H1 (cell line): Measurements from ENCODE around the gene ALPG. TPM values are rescaled to one million over a fixed set of nuclear protein-coding genes. Genes with fewer than 3 reads are reported as not detected.

Source experiments
- CTCF ChIA-PET: fragments of 300-600 bp; sonication (Branson Sonifier 250); formaldehyde crosslinking; loops from one replicate; lab custom pipeline; 2021; ENCODE audit not compliant: partially characterized antibody; lab: Charles Lee
- POLR2A ChIA-PET: fragments of 300-600 bp; sonication (Branson Sonifier 250); formaldehyde crosslinking; loops from one replicate; lab custom pipeline; 2021; ENCODE audit warnings: inconsistent platforms; ENCODE audit not compliant: partially characterized antibody; lab: Charles Lee
- DNase-seq, 2 experiments: peaks; one replicate each; pipeline versions ENCODE4 v3.0.0 to v3.0.0-alpha.2; 2010 to 2022; ENCODE audit warnings: low spot score in 2 of 2, low read depth in 1 of 2, mixed read lengths in 1 of 2
- FAIRE-seq: peaks from 2 replicates; lab custom pipeline; 2011; peaks lifted over from hg19 to GRCh38; lab: Jason Lieb, UNC
- H2AFZ ChIP-seq: 2 replicates; pipeline ENCODE4 v1.8.1; 2012; ENCODE audit warnings: low read length, inconsistent platforms
- H2AK5ac ChIP-seq: 2 replicates; pipeline ENCODE4 v1.6.1; 2013; ENCODE audit warnings: low read depth, low read length
- H2BK120ac ChIP-seq: replicated peaks from 2 replicates; pipeline ENCODE3; 2013; ENCODE audit warnings: low read depth, low read length, inconsistent platforms
- H2BK12ac ChIP-seq: 2 replicates; pipeline ENCODE4 v1.6.1; 2013; ENCODE audit warnings: low read depth, low read length
- H2BK15ac ChIP-seq: 2 replicates; pipeline ENCODE4 v1.6.1; 2013; ENCODE audit warnings: low read length
- H2BK20ac ChIP-seq: 2 replicates; pipeline ENCODE4 v1.6.1; 2013; ENCODE audit warnings: low read length
- H2BK5ac ChIP-seq: 2 replicates; pipeline ENCODE4 v1.6.1; 2013; ENCODE audit warnings: low read depth, low read length
- H3K14ac ChIP-seq: 2 replicates; pipeline ENCODE4 v1.6.1; 2013; ENCODE audit warnings: inconsistent platforms; ENCODE audit not compliant: insufficient read length
- H3K18ac ChIP-seq: 2 replicates; pipeline ENCODE4 v1.6.1; 2013; ENCODE audit warnings: low read length; ENCODE audit errors: extremely low read depth
- H3K23ac ChIP-seq: 2 replicates; pipeline ENCODE4 v1.6.1; 2013; ENCODE audit warnings: inconsistent platforms; ENCODE audit not compliant: insufficient read length
- H3K23me2 ChIP-seq: 2 replicates; pipeline ENCODE4 v1.6.1; 2013; ENCODE audit warnings: low read depth, low read length
- H3K27ac ChIP-seq: 2 replicates; pipeline ENCODE4 v1.6.1; 2011; ENCODE audit warnings: low read depth, low read length, inconsistent platforms
- H3K27me3 ChIP-seq, 4 experiments: replicated peaks in 1 of 4; 1 replicate in 1 of 4; 2 replicates in 3 of 4; pipeline versions ENCODE4 v1.6.1 to v1.8.1; 2011 to 2013; ENCODE audit warnings: low read length in 3 of 4, mild to moderate bottlenecking in 3 of 4, inconsistent platforms in 2 of 4, mixed read lengths in 2 of 4, moderate library complexity in 1 of 4; ENCODE audit not compliant: control insufficient read depth in 3 of 4, insufficient read depth in 3 of 4; ENCODE audit errors: extremely low read depth in 1 of 4
- H3K36me3 ChIP-seq, 4 experiments: 2 replicates each; pipeline versions ENCODE4 v1.6.1 to v1.8.1; 2011 to 2013; ENCODE audit warnings: mild to moderate bottlenecking in 4 of 4, low read length in 3 of 4, moderate library complexity in 2 of 4, control low read depth in 1 of 4, inconsistent platforms in 1 of 4; ENCODE audit not compliant: insufficient read depth in 4 of 4, control insufficient read depth in 2 of 4
- H3K4ac ChIP-seq: replicated peaks from 2 replicates; pipeline ENCODE3; 2013; ENCODE audit warnings: low read length, low read depth, mixed read lengths, inconsistent platforms; ENCODE audit not compliant: insufficient read length
- H3K4me1 ChIP-seq, 4 experiments: replicated peaks in 1 of 4; 1 replicate in 1 of 4; 2 replicates in 3 of 4; pipeline versions ENCODE4 v1.6.1 to v1.8.1; 2011 to 2013; ENCODE audit warnings: low read length in 3 of 4, inconsistent platforms in 2 of 4, mixed read lengths in 1 of 4; ENCODE audit not compliant: insufficient read depth in 4 of 4, control insufficient read depth in 3 of 4
- H3K4me2 ChIP-seq, 2 experiments: 2 replicates each; pipeline versions ENCODE4 v1.6.1 to v1.8.1; 2011 to 2013; ENCODE audit warnings: low read depth in 2 of 2, low read length in 2 of 2, control low read depth in 1 of 2, inconsistent platforms in 1 of 2, mild to moderate bottlenecking in 1 of 2; ENCODE audit not compliant: insufficient read depth in 1 of 2
- H3K4me3 ChIP-seq, 4 experiments: fragments of 200-600, 300-600 bp in 1 of 4; sonication (generic), shearing (Covaris generic), sonication (Bioruptor Twin) in 1 of 4; 2 replicates each; pipeline versions ENCODE4 v1.5.1 to v1.8.1; 2011 to 2016; ENCODE audit warnings: low read length in 4 of 4, low read depth in 3 of 4, control low read depth in 2 of 4, inconsistent platforms in 2 of 4, mild to moderate bottlenecking in 2 of 4, mixed read lengths in 1 of 4, moderate library complexity in 1 of 4; ENCODE audit not compliant: insufficient read depth in 2 of 4; ENCODE audit errors: extremely low read depth in 1 of 4
- H3K56ac ChIP-seq: replicated peaks from 2 replicates; pipeline ENCODE3; 2013; ENCODE audit warnings: low read depth, mild to moderate bottlenecking, mixed read lengths, low read length, inconsistent platforms; ENCODE audit not compliant: insufficient read length
- H3K79me1 ChIP-seq: 2 replicates; pipeline ENCODE4 v1.6.1; 2013; ENCODE audit warnings: low read depth, low read length, control low read depth
- H3K79me2 ChIP-seq, 2 experiments: 2 replicates each; pipeline versions ENCODE4 v1.6.1 to v1.8.1; 2012 to 2013; ENCODE audit warnings: low read length in 2 of 2, mild to moderate bottlenecking in 2 of 2, inconsistent platforms in 1 of 2; ENCODE audit not compliant: insufficient read depth in 2 of 2, control insufficient read depth in 1 of 2
- H3K9ac ChIP-seq, 4 experiments: replicated peaks in 1 of 4; 1 replicate in 1 of 4; 2 replicates in 3 of 4; pipeline versions ENCODE4 v1.6.1 to v1.8.1; 2011 to 2013; ENCODE audit warnings: low read depth in 3 of 4, low read length in 3 of 4, control low read depth in 2 of 4, mild to moderate bottlenecking in 2 of 4, moderate library complexity in 2 of 4, inconsistent platforms in 1 of 4; ENCODE audit errors: extremely low read depth in 1 of 4
- H3K9me3 ChIP-seq, 2 experiments: 2 replicates each; pipeline versions ENCODE4 v1.6.1 to v1.8.1; 2012 to 2013; ENCODE audit warnings: mild to moderate bottlenecking in 2 of 2, moderate library complexity in 2 of 2, control low read depth in 1 of 2, inconsistent platforms in 1 of 2, low read depth in 1 of 2, low read length in 1 of 2, mixed read lengths in 1 of 2; ENCODE audit not compliant: insufficient read depth in 2 of 2
- H4K20me1 ChIP-seq, 2 experiments: replicated peaks in 1 of 2; 2 replicates each; pipeline versions ENCODE3 to v1.8.1; 2011 to 2013; ENCODE audit warnings: inconsistent platforms in 2 of 2, low read length in 2 of 2, mild to moderate bottlenecking in 1 of 2; ENCODE audit not compliant: insufficient read depth in 2 of 2, control insufficient read depth in 1 of 2
- H4K5ac ChIP-seq: 2 replicates; pipeline ENCODE4 v1.6.1; 2013; ENCODE audit warnings: low read length, low read depth, mixed read lengths, inconsistent platforms; ENCODE audit not compliant: insufficient read length
- H4K8ac ChIP-seq: 2 replicates; pipeline ENCODE4 v1.8.0; 2013; ENCODE audit warnings: mild to moderate bottlenecking, moderate library complexity, low read length, inconsistent platforms; ENCODE audit not compliant: insufficient read depth; ENCODE audit errors: extremely low read depth
- H4K91ac ChIP-seq: replicated peaks from 2 replicates; pipeline ENCODE3; 2013; ENCODE audit warnings: low read length, mixed read lengths, inconsistent platforms; ENCODE audit not compliant: insufficient read length
- ATF2 ChIP-seq: IDR thresholded peaks from 2 replicates; pipeline ENCODE4 v1.6.1; 2012; ENCODE audit warnings: low read length, inconsistent platforms
- CBX5 ChIP-seq: fragments of 300-800, 300-1000 bp; sonication (generic); IDR thresholded peaks from 2 replicates; pipeline ENCODE4 v1.7.1; 2016; ENCODE audit warnings: antibody characterized with exemption, low read length, low read depth
- CREB1 ChIP-seq: IDR thresholded peaks from 2 replicates; pipeline ENCODE4 v1.6.1; 2012; ENCODE audit warnings: inconsistent platforms
- EGR1 ChIP-seq: IDR thresholded peaks from 2 replicates; pipeline ENCODE4 v1.6.1; 2011; ENCODE audit warnings: low read depth, low read length, borderline replicate concordance
- HDAC6 ChIP-seq: IDR thresholded peaks from one replicate; pipeline ENCODE4 v1.7.1; 2012; ENCODE audit warnings: low read depth, mild to moderate bottlenecking, inconsistent platforms, low read length, moderate library complexity
- KDM1A ChIP-seq: fragments of 200-600, 300-600 bp; sonication (generic); IDR thresholded peaks from 2 replicates; pipeline ENCODE4 v1.7.1; 2016; ENCODE audit warnings: mild to moderate bottlenecking, low read length, borderline replicate concordance
- RFX5 ChIP-seq: IDR thresholded peaks from 2 replicates; pipeline ENCODE4 v1.6.1; 2011; ENCODE audit warnings: low read depth, low read length, improper control_type of control experiment, borderline replicate concordance
- RNF2 ChIP-seq: fragments of 200-900, 300-1000 bp; sonication (generic); IDR thresholded peaks from 2 replicates; pipeline ENCODE4 v1.7.1; 2016; ENCODE audit warnings: borderline replicate concordance, low read depth, mild to moderate bottlenecking, antibody characterized with exemption, low read length; ENCODE audit not compliant: poor library complexity, severe bottlenecking; ENCODE audit errors: missing control alignments
- WGBS, 2 experiments: shearing (Covaris generic) in 1 of 2; methylation state at CpG; one replicate each; pipeline versions ENCODE4 v1.1.6 to v1.1.7; 2013 to 2015; ENCODE audit warnings: low lambda C conversion rate in 2 of 2, mixed read lengths in 2 of 2, inconsistent platforms in 1 of 2, low coverage in 1 of 2, missing lambda C conversion rate in 1 of 2; ENCODE audit not compliant: insufficient replicate concordance in 2 of 2, insufficient coverage in 1 of 2, insufficient read length in 1 of 2; ENCODE audit errors: extremely low coverage in 1 of 2, missing lambda C conversion rate in 1 of 2; 5-methylcytosine and 5-hydroxymethylcytosine counted together
- polyA plus RNA-seq, 7 experiments: library from polyadenylated mRNA; depleted of rRNA in 3 of 7; stranded (reverse) in 5 of 7; unstranded in 2 of 7; fragments of >200 nt in 5 of 7; fragments of 200-250 nt in 2 of 7; gene quantifications; 1 replicate in 5 of 7; 2 replicates in 1 of 7; 4 replicates in 1 of 7; pipeline versions ENCODE4 v1.2.1 to v1.2.3, GENCODE V29; 2011 to 2013; ENCODE audit warnings: missing spikeins in 2 of 7, mixed read lengths in 2 of 7
- total RNA-seq: library from RNA; stranded (reverse); fragmentation: NEBNext Ultra II Directional; extraction: Animal tissue kit (Norgen Biotek cat#: 25700); gene quantifications from 2 replicates; pipeline ENCODE4 v1.2.1, GENCODE V29; 2021
- TF ChIP-seq, protein P1 (sequence below): IDR thresholded peaks from 2 replicates; pipeline ENCODE4 v1.6.1; 2011; ENCODE audit warnings: low read length, improper control_type of control experiment

ALPG gene
- total and polyA plus RNA-seq, 2 of the 8 experiments (the other 6 are each of a cell fraction or from before 2014, with no cell fraction given): 0.56 to 2.1 TPM

DNA sequence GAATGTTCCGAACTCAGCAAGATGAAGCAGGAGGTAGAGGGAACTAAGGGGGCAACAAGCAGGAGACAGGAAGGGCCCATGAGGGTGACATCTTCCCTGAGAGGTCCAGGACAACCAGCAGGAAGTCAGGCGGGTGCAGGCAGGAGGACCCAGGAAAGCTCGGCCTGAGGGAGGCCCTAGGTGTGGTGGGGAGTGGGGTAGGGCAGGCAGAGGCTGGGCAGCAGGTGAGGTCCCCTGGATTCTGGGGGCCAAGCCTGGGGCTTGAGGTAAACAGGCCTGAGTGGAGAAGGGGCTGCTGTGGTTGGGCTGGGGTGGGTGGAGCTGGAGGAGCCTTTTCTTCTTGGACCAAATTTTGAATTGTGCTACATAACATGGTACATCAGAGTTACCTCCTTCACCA, 4.1 kb upstream of the ALPG start:
- no peaks in the 10 kb centered on the region; the same call in 1 of the 2 replicates for H3K79me1 ChIP-seq
- H3K18ac ChIP-seq: no peak overlapping the region
- H2BK120ac ChIP-seq: no peak overlapping the region
- CTCF ChIA-PET: interaction anchor here (0.7 to 1.9 kb wide), 8 partner anchors 27 to 76 kb away, joined by 3 to 5 read pairs (median 3); no protein-coding TSS in a partner anchor
- no peak for DNase-seq
- no peak overlapping the region for H2BK5ac ChIP-seq
- H3K4me2 ChIP-seq: no peak overlapping the region
- H2AK5ac ChIP-seq: no peak overlapping the region
- H4K91ac ChIP-seq: no peak overlapping the region
- H3K4me3 ChIP-seq: no peak overlapping the region
- H2BK12ac ChIP-seq: 0 out of 2 replicates have a peak overlapping the region, but pooled peaks have one; percentile 50
- H3K14ac ChIP-seq: no peak overlapping the region
- 98% methylated on average over 3 of the region's 3 CpGs; no CpG with 5 or more reads in 1 of the 2 experiments for WGBS, 2 experiments
- TF ChIP-seq RNF2: no peak
- no peak for TF ChIP-seq CREB1
- no peak for TF ChIP-seq HDAC6
- no peak for TF ChIP-seq KDM1A
- TF ChIP-seq CBX5: no peak
- TF ChIP-seq, protein P1, sequence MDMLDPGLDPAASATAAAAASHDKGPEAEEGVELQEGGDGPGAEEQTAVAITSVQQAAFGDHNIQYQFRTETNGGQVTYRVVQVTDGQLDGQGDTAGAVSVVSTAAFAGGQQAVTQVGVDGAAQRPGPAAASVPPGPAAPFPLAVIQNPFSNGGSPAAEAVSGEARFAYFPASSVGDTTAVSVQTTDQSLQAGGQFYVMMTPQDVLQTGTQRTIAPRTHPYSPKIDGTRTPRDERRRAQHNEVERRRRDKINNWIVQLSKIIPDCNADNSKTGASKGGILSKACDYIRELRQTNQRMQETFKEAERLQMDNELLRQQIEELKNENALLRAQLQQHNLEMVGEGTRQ: no peak
- no peak for TF ChIP-seq RFX5
- no peak for TF ChIP-seq ATF2
- TF ChIP-seq EGR1: no peak
- TF ChIP-seq, all 59 proteins: peak for 0
- H4K8ac ChIP-seq: no peak overlapping the region
- H3K23me2 ChIP-seq: peaks cover 1% of the 10 kb centered on the region; the same call in 1 of the 2 replicates
- H2AFZ ChIP-seq: no peak overlapping the region
- H3K4ac ChIP-seq: no peak overlapping the region
- no peak overlapping the region for H3K9ac ChIP-seq
- no peak overlapping the region; the same call in 1 of the 2 replicates for H2BK20ac ChIP-seq
- no peak for FAIRE-seq
- H3K79me2 ChIP-seq: no peaks in the 10 kb centered on the region
- peaks cover 0 to 2% (median 0%) of the 10 kb centered on the region in 4 experiments; a peak in 2 of 7 replicates for H3K4me1 ChIP-seq
- no peak overlapping the region for H3K56ac ChIP-seq
- no peaks in the 10 kb centered on the region for H3K27me3 ChIP-seq
- no peak overlapping the region for H3K27ac ChIP-seq
- no peaks in the 10 kb centered on the region for H3K9me3 ChIP-seq
- no peak overlapping the region for H2BK15ac ChIP-seq
- POLR2A ChIA-PET: interaction anchor here (0.7 to 8.1 kb wide), 3 partner anchors 11 to 17 kb away, joined by 3 to 70 read pairs (median 3); no protein-coding TSS in a partner anchor
- H3K23ac ChIP-seq: no peak overlapping the region
- H4K20me1 ChIP-seq: peaks cover 0 to 3% of the 10 kb centered on the region in 2 experiments
- no peak overlapping the region for H4K5ac ChIP-seq
- peaks cover 0 to 23% (median 8%) of the 10 kb centered on the region in 4 experiments; a peak in 6 of 8 replicates for H3K36me3 ChIP-seq
